SK-N-SH (cell line): ENCODE data around the gene SLC10A7. TPM values are rescaled to one million over a fixed set of nuclear protein-coding genes. Genes with fewer than 3 reads are reported as not detected.

Experiments
- CTCF ChIA-PET: fragments of 300-600, 350-600 bp; formaldehyde crosslinking; extraction: SDS; loops from one replicate; lab custom pipeline; 2021; lab: Yijun Ruan, JAX
- POLR2A ChIA-PET: fragments of 350-600 bp; sonication (Branson Sonifier 250); formaldehyde crosslinking; extraction: SDS; loops from one replicate; lab custom pipeline; 2020; ENCODE audit warnings: antibody characterized with exemption, inconsistent platforms; lab: Yijun Ruan, JAX
- DNase-seq: peaks from one replicate; pipeline ENCODE4 v3.0.0; 2012
- H2AFZ ChIP-seq: fragments of 200-600 bp; sonication (generic); 2 replicates; pipeline ENCODE4 v1.8.1; 2016; ENCODE audit warnings: antibody characterized with exemption, mild to moderate bottlenecking, low read depth
- H3F3A ChIP-seq: fragments of 200-600 bp; sonication (generic); replicated peaks from 2 replicates; pipeline ENCODE3; 2016; ENCODE audit warnings: antibody characterized with exemption, mild to moderate bottlenecking; ENCODE audit not compliant: insufficient read depth
- H3K27ac ChIP-seq, 2 experiments: fragments of 200-500 bp in 1 of 2; fragments of 200-600 bp in 1 of 2; sonication (Bioruptor generic) in 1 of 2; sonication (generic), shearing (Covaris generic) in 1 of 2; 2 replicates each; pipeline versions ENCODE4 v1.5.1 to v1.6.1; 2014 to 2016; ENCODE audit warnings: low read depth in 2 of 2, inconsistent platforms in 1 of 2, low read length in 1 of 2, mild to moderate bottlenecking in 1 of 2, mixed read lengths in 1 of 2
- H3K27me3 ChIP-seq: fragments of 200-600 bp; sonication (generic), shearing (Covaris generic); 2 replicates; pipeline ENCODE4 v1.6.1; 2016; ENCODE audit warnings: mixed run types; ENCODE audit not compliant: insufficient read depth
- H3K36me3 ChIP-seq, 2 experiments: fragments of 200-500 bp in 1 of 2; fragments of 200-600 bp in 1 of 2; sonication (Bioruptor generic) in 1 of 2; sonication (generic) in 1 of 2; replicated peaks in 1 of 2; 2 replicates each; pipeline versions ENCODE3 to v1.5.1; 2014 to 2016; ENCODE audit warnings: low read length in 1 of 2, mild to moderate bottlenecking in 1 of 2; ENCODE audit not compliant: insufficient read depth in 2 of 2, control insufficient read depth in 1 of 2
- H3K4me1 ChIP-seq, 2 experiments: fragments of 200-500 bp in 1 of 2; fragments of 200-600 bp in 1 of 2; sonication (Bioruptor generic) in 1 of 2; sonication (generic), shearing (Covaris generic) in 1 of 2; 2 replicates each; pipeline versions ENCODE4 v1.5.1 to v1.6.1; 2014 to 2016; ENCODE audit warnings: low read depth in 1 of 2, low read length in 1 of 2, mixed run types in 1 of 2; ENCODE audit not compliant: insufficient read depth in 2 of 2, control insufficient read depth in 1 of 2
- H3K4me2 ChIP-seq: fragments of 200-600 bp; sonication (generic), shearing (Covaris generic); 2 replicates; pipeline ENCODE4 v1.6.1; 2017; ENCODE audit warnings: mixed run types
- H3K4me3 ChIP-seq, 2 experiments: fragments of 200-500 bp in 1 of 2; fragments of 200-600 bp in 1 of 2; sonication (Bioruptor generic) in 1 of 2; sonication (generic), shearing (Covaris generic) in 1 of 2; 2 replicates each; pipeline versions ENCODE4 v1.5.1 to v1.8.1; 2014 to 2016; ENCODE audit warnings: low read depth in 2 of 2, inconsistent platforms in 1 of 2, low read length in 1 of 2, mild to moderate bottlenecking in 1 of 2, mixed read lengths in 1 of 2, moderate library complexity in 1 of 2
- H3K79me2 ChIP-seq: fragments of 200-600 bp; sonication (generic); 2 replicates; pipeline ENCODE4 v1.8.1; 2017; ENCODE audit warnings: mild to moderate bottlenecking; ENCODE audit not compliant: insufficient read depth
- H3K9ac ChIP-seq: fragments of 200-600 bp; sonication (generic); 2 replicates; pipeline ENCODE4 v1.6.1; 2017; ENCODE audit warnings: mixed run types
- H3K9me2 ChIP-seq: fragments of 200-600 bp; sonication (generic); 2 replicates; pipeline ENCODE4 v1.6.1; 2017; ENCODE audit warnings: mixed run types
- H3K9me3 ChIP-seq: fragments of 200-600 bp; sonication (generic); 2 replicates; pipeline ENCODE4 v1.6.1; 2017; ENCODE audit warnings: mixed run types, mild to moderate bottlenecking, moderate library complexity
- H4K20me1 ChIP-seq: fragments of 200-600 bp; sonication (generic); 2 replicates; pipeline ENCODE4 v1.6.1; 2017; ENCODE audit warnings: mild to moderate bottlenecking, mixed run types; ENCODE audit not compliant: insufficient read depth
- EZH2phosphoT487 ChIP-seq: fragments of 200-600 bp; sonication (generic); IDR thresholded peaks from 2 replicates; pipeline ENCODE4 v1.6.1; 2017; ENCODE audit warnings: low read depth, mixed run types, mild to moderate bottlenecking, antibody characterized with exemption, moderate library complexity, borderline replicate concordance
- FOXM1 ChIP-seq: IDR thresholded peaks from 2 replicates; pipeline ENCODE4 v1.4.0; 2012; ENCODE audit warnings: low read depth, mild to moderate bottlenecking
- GABPA ChIP-seq: IDR thresholded peaks from 2 replicates; pipeline ENCODE4 v1.4.0; 2012; ENCODE audit warnings: low read depth, mild to moderate bottlenecking
- GATA2 ChIP-seq: sonication (generic); formaldehyde crosslinking; IDR thresholded peaks from 2 replicates; pipeline ENCODE4 v1.5.0; 2020; ENCODE audit warnings: mild to moderate bottlenecking, missing genetic modification reagents
- JUND ChIP-seq: IDR thresholded peaks from 2 replicates; pipeline ENCODE4 v1.4.0; 2012
- NFIC ChIP-seq: IDR thresholded peaks from 2 replicates; pipeline ENCODE4 v1.4.0; 2012; ENCODE audit warnings: borderline replicate concordance
- POLR2AphosphoS5 ChIP-seq: IDR thresholded peaks from 2 replicates; pipeline ENCODE4 v1.6.1; 2012; ENCODE audit warnings: low read depth, low read length
- RCOR1 ChIP-seq: fragments of 150-350 bp; IDR thresholded peaks from 2 replicates; pipeline ENCODE4 v1.6.1; 2017; ENCODE audit warnings: antibody characterized with exemption, low read length
- RXRA ChIP-seq: IDR thresholded peaks from 2 replicates; pipeline ENCODE4 v1.4.0; 2012; ENCODE audit warnings: low read depth, mild to moderate bottlenecking, borderline replicate concordance
- TCF12 ChIP-seq: IDR thresholded peaks from 2 replicates; pipeline ENCODE4 v1.4.0; 2012
- TEAD4 ChIP-seq: IDR thresholded peaks from 2 replicates; pipeline ENCODE4 v1.4.0; 2012; ENCODE audit warnings: mild to moderate bottlenecking, borderline replicate concordance; ENCODE audit not compliant: insufficient read depth
- YY1 ChIP-seq: IDR thresholded peaks from 2 replicates; pipeline ENCODE4 v1.4.0; 2012; ENCODE audit warnings: low read depth, mild to moderate bottlenecking
- WGBS: methylation state at CpG from one replicate; pipeline ENCODE4 v1.1.6; 2017; ENCODE audit warnings: low lambda C conversion rate; 5-methylcytosine and 5-hydroxymethylcytosine counted together
- polyA plus RNA-seq, 3 experiments: library from polyadenylated mRNA; depleted of rRNA; stranded (reverse); fragments of >200 nt; gene quantifications; 2 replicates each; pipeline ENCODE4 v1.2.3, GENCODE V29; 2012
- TF ChIP-seq, protein P1 (sequence below): IDR thresholded peaks from 2 replicates; pipeline ENCODE4; 2012
- TF ChIP-seq, protein P2 (sequence below): fragments of 150-350 bp; IDR thresholded peaks from 2 replicates; pipeline ENCODE4 v1.6.1; 2017; ENCODE audit warnings: antibody characterized with exemption, low read length, low read depth, borderline replicate concordance
- TF ChIP-seq, protein P3 (sequence below): fragments of 150-350 bp; IDR thresholded peaks from 2 replicates; pipeline ENCODE4 v1.6.1; 2016; ENCODE audit warnings: mild to moderate bottlenecking, low read depth, low read length
- TF ChIP-seq, protein P4 (sequence below): IDR thresholded peaks from 2 replicates; pipeline ENCODE4 v1.4.0; 2012; ENCODE audit warnings: low read depth
- TF ChIP-seq, protein P5 (sequence below): fragments of 200-600 bp; sonication (generic); IDR thresholded peaks from 2 replicates; pipeline ENCODE4 v1.6.1; 2017; ENCODE audit warnings: antibody characterized with exemption, mild to moderate bottlenecking, moderate library complexity

The SLC10A7 gene
- polyA plus RNA-seq, 1 of the 3 experiments (the other 2 are of a cell fraction): 3.3 TPM

DNA sequence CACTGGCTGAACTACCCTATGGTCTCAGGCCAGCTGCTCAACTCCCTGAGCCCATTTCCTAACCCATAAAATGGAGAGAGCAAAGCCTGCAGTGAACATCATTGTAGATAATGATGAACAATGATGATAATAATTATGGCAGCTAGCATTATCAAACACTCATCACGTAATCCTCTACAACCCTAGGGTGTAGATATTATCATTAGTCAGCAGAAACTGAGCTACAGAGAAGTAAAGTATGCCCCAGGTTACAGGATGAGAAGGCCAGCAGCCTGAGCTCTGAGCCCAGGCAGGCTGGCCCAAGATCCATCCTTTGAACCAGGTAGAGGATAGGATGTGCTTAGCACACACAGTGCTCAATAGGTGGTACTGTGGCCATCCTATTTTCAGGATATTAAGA, 264.2 kb downstream of the SLC10A7 start:
- CTCF ChIA-PET: no interaction called here
- Histone ChIP-seq H3K4me2 (no peak overlapping the region), H3K4me1 (peaks cover 0 to 32% of the 10 kb centered on the region in 2 experiments; a peak in 3 of 4 replicates), H4K20me1 (no peaks in the 10 kb centered on the region), H2AFZ (no peak overlapping the region), H3K4me3 (no peak overlapping the region), H3K27me3 (no peaks in the 10 kb centered on the region), H3K79me2 (no peaks in the 10 kb centered on the region), H3K27ac (peak overlapping the region in 1 of 2 experiments; percentile 84; a peak in 1 of 4 replicates), H3K9ac (no peak overlapping the region), H3K9me2 (no peaks in the 10 kb centered on the region), H3K9me3 (no peaks in the 10 kb centered on the region), H3F3A (peaks cover 26% of the 10 kb centered on the region), H3K36me3 (no peaks in the 10 kb centered on the region)
- POLR2A ChIA-PET: no interaction called here
- 82% methylated on average over 1 of the region's 1 CpG for WGBS
- TF ChIP-seq, protein P1, sequence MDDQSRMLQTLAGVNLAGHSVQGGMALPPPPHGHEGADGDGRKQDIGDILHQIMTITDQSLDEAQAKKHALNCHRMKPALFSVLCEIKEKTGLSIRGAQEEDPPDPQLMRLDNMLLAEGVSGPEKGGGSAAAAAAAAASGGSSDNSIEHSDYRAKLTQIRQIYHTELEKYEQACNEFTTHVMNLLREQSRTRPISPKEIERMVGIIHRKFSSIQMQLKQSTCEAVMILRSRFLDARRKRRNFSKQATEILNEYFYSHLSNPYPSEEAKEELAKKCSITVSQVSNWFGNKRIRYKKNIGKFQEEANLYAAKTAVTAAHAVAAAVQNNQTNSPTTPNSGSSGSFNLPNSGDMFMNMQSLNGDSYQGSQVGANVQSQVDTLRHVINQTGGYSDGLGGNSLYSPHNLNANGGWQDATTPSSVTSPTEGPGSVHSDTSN: no peak
- no peak for TF ChIP-seq EZH2phosphoT487
- TF ChIP-seq NFIC: no peak
- no peak for TF ChIP-seq JUND
- no peak for TF ChIP-seq GATA2 (CRISPR knock-in tag)
- no peak for TF ChIP-seq TCF12
- no peak for TF ChIP-seq POLR2AphosphoS5
- no peak for TF ChIP-seq YY1
- TF ChIP-seq, protein P2, sequence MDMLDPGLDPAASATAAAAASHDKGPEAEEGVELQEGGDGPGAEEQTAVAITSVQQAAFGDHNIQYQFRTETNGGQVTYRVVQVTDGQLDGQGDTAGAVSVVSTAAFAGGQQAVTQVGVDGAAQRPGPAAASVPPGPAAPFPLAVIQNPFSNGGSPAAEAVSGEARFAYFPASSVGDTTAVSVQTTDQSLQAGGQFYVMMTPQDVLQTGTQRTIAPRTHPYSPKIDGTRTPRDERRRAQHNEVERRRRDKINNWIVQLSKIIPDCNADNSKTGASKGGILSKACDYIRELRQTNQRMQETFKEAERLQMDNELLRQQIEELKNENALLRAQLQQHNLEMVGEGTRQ: no peak
- TF ChIP-seq, protein P3, sequence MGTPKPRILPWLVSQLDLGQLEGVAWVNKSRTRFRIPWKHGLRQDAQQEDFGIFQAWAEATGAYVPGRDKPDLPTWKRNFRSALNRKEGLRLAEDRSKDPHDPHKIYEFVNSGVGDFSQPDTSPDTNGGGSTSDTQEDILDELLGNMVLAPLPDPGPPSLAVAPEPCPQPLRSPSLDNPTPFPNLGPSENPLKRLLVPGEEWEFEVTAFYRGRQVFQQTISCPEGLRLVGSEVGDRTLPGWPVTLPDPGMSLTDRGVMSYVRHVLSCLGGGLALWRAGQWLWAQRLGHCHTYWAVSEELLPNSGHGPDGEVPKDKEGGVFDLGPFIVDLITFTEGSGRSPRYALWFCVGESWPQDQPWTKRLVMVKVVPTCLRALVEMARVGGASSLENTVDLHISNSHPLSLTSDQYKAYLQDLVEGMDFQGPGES: no peak
- no peak for TF ChIP-seq RXRA
- TF ChIP-seq RCOR1: no peak
- no peak for TF ChIP-seq TEAD4
- TF ChIP-seq GABPA: no peak
- TF ChIP-seq, protein P4, sequence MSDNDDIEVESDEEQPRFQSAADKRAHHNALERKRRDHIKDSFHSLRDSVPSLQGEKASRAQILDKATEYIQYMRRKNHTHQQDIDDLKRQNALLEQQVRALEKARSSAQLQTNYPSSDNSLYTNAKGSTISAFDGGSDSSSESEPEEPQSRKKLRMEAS: no peak
- TF ChIP-seq, protein P5, sequence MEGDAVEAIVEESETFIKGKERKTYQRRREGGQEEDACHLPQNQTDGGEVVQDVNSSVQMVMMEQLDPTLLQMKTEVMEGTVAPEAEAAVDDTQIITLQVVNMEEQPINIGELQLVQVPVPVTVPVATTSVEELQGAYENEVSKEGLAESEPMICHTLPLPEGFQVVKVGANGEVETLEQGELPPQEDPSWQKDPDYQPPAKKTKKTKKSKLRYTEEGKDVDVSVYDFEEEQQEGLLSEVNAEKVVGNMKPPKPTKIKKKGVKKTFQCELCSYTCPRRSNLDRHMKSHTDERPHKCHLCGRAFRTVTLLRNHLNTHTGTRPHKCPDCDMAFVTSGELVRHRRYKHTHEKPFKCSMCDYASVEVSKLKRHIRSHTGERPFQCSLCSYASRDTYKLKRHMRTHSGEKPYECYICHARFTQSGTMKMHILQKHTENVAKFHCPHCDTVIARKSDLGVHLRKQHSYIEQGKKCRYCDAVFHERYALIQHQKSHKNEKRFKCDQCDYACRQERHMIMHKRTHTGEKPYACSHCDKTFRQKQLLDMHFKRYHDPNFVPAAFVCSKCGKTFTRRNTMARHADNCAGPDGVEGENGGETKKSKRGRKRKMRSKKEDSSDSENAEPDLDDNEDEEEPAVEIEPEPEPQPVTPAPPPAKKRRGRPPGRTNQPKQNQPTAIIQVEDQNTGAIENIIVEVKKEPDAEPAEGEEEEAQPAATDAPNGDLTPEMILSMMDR: no peak
- TF ChIP-seq FOXM1: no peak
- no peak for DNase-seq
